HEK293 (cell line): ENCODE results near the gene FAM76A.
A peak's percentile ranks its signal among the peaks of the same experiment; 100 is the strongest.
"Not testable (repeated sequence)": the region's sequence is repeated elsewhere in the genome, so short reads cannot be mapped to it uniquely, and the experiment has no call there.

Experiments used
- CTCF ChIA-PET: fragments of 350-600 bp; formaldehyde crosslinking; extraction: SDS; loops from one replicate; lab custom pipeline; 2021; ENCODE audit warnings: antibody characterized with exemption; lab: Yijun Ruan, JAX
- POLR2A ChIA-PET: fragments of 300-600 bp; formaldehyde crosslinking; extraction: SDS; loops from one replicate; lab custom pipeline; 2020; ENCODE audit warnings: antibody characterized with exemption, inconsistent platforms; lab: Yijun Ruan, JAX
- H3K27ac ChIP-seq: fragments of 200-500 bp; sonication (Bioruptor generic); 2 replicates; pipeline ENCODE4 v1.5.1; 2014; ENCODE audit warnings: low read depth, low read length, control low read depth, inconsistent platforms; ENCODE audit errors: extremely low read depth
- H3K36me3 ChIP-seq, 2 experiments: fragments of 200-500 bp in 1 of 2; sonication (Bioruptor generic) in 1 of 2; 1 replicate in 1 of 2; 2 replicates in 1 of 2; pipeline ENCODE4 v1.5.1; 2014 to 2017; ENCODE audit warnings: inconsistent platforms in 2 of 2, low read length in 2 of 2; ENCODE audit not compliant: control insufficient read depth in 2 of 2, insufficient read depth in 1 of 2
- H3K4me1 ChIP-seq: fragments of 200-500 bp; sonication (Bioruptor generic); 2 replicates; pipeline ENCODE4 v1.5.1; 2014; ENCODE audit warnings: mild to moderate bottlenecking, low read length, inconsistent platforms; ENCODE audit not compliant: control insufficient read depth, insufficient read depth
- H3K4me3 ChIP-seq: 2 replicates; pipeline ENCODE4 v1.5.1; 2011; ENCODE audit warnings: low read depth, mild to moderate bottlenecking, control low read depth, low read length, moderate library complexity
- H3K9me3 ChIP-seq: fragments of 200-500 bp; sonication (Bioruptor generic); 2 replicates; pipeline ENCODE4 v1.5.1; 2014; ENCODE audit warnings: low read depth, low read length, inconsistent platforms; ENCODE audit not compliant: control insufficient read depth, insufficient read depth
- FEZF1 ChIP-seq: fragments of 450-650 bp; formaldehyde crosslinking; IDR thresholded peaks from 2 replicates; pipeline ENCODE4 v1.5.1; 2016; ENCODE audit warnings: missing biosample characterization, missing genetic modification characterization
- GFI1B ChIP-seq: fragments of 450-650 bp; formaldehyde crosslinking; IDR thresholded peaks from 2 replicates; pipeline ENCODE4 v1.5.1; 2016; ENCODE audit warnings: missing biosample characterization, missing genetic modification characterization
- IKZF3 ChIP-seq: fragments of 450-650 bp; IDR thresholded peaks from 2 replicates; pipeline ENCODE4 v1.5.0; 2018; ENCODE audit warnings: missing biosample characterization, mild to moderate bottlenecking, missing genetic modification characterization, moderate library complexity
- SCRT2 ChIP-seq: fragments of 450-650 bp; formaldehyde crosslinking; IDR thresholded peaks from 2 replicates; pipeline ENCODE4 v1.5.1; 2016; ENCODE audit warnings: missing biosample characterization, missing genetic modification characterization
- SETDB1 ChIP-seq: IDR thresholded peaks from one replicate; pipeline ENCODE4 v1.6.1; 2017; ENCODE audit warnings: mild to moderate bottlenecking, low read length, moderate library complexity, mixed read lengths; ENCODE audit not compliant: insufficient read length
- ZFP37 ChIP-seq: fragments of 450-650 bp; formaldehyde crosslinking; IDR thresholded peaks from 2 replicates; pipeline ENCODE4 v1.5.1; 2016; ENCODE audit warnings: missing biosample characterization, missing genetic modification characterization
- ZFP41 ChIP-seq: fragments of 450-650 bp; formaldehyde crosslinking; IDR thresholded peaks from 2 replicates; pipeline ENCODE4 v1.5.1; 2016; ENCODE audit warnings: missing biosample characterization, missing genetic modification characterization, borderline replicate concordance
- ZNF350 ChIP-seq: fragments of 450-650 bp; formaldehyde crosslinking; IDR thresholded peaks from 2 replicates; pipeline ENCODE4 v1.5.0; 2017; ENCODE audit warnings: missing biosample characterization, mild to moderate bottlenecking, missing genetic modification characterization
- ZNF529 ChIP-seq: fragments of 450-650 bp; formaldehyde crosslinking; IDR thresholded peaks from 2 replicates; pipeline ENCODE4 v1.5.1; 2017; ENCODE audit warnings: missing genetic modification characterization, missing biosample characterization; ENCODE audit not compliant: insufficient replicate concordance
- ZNF585B ChIP-seq: fragments of 450-650 bp; formaldehyde crosslinking; IDR thresholded peaks from 2 replicates; pipeline ENCODE4 v1.5.1; 2016; ENCODE audit warnings: missing biosample characterization, missing genetic modification characterization
- ZNF610 ChIP-seq: fragments of 450-650 bp; formaldehyde crosslinking; IDR thresholded peaks from 2 replicates; pipeline ENCODE4 v1.5.1; 2016; ENCODE audit warnings: missing biosample characterization, missing genetic modification characterization, borderline replicate concordance
- ZNF707 ChIP-seq: fragments of 450-650 bp; formaldehyde crosslinking; IDR thresholded peaks from 2 replicates; pipeline ENCODE4 v1.5.1; 2016; ENCODE audit warnings: missing biosample characterization, missing genetic modification characterization
- ZNF837 ChIP-seq: fragments of 450-650 bp; formaldehyde crosslinking; IDR thresholded peaks from 2 replicates; pipeline ENCODE4 v1.5.1; 2016; ENCODE audit warnings: missing biosample characterization, missing genetic modification characterization
- ZNF843 ChIP-seq: fragments of 450-650 bp; formaldehyde crosslinking; IDR thresholded peaks from 2 replicates; pipeline ENCODE4 v1.5.1; 2016; ENCODE audit warnings: missing biosample characterization, missing genetic modification characterization
- TF ChIP-seq, protein P1 (sequence below): fragments of 450-650 bp; formaldehyde crosslinking; IDR thresholded peaks from 2 replicates; pipeline ENCODE4 v1.5.1; 2016; ENCODE audit warnings: missing biosample characterization, missing genetic modification characterization
- TF ChIP-seq, protein P2 (sequence below): fragments of 450-650 bp; formaldehyde crosslinking; IDR thresholded peaks from 2 replicates; pipeline ENCODE4 v1.5.1; 2016; ENCODE audit warnings: missing biosample characterization, missing genetic modification characterization, borderline replicate concordance

FAM76A gene

DNA sequence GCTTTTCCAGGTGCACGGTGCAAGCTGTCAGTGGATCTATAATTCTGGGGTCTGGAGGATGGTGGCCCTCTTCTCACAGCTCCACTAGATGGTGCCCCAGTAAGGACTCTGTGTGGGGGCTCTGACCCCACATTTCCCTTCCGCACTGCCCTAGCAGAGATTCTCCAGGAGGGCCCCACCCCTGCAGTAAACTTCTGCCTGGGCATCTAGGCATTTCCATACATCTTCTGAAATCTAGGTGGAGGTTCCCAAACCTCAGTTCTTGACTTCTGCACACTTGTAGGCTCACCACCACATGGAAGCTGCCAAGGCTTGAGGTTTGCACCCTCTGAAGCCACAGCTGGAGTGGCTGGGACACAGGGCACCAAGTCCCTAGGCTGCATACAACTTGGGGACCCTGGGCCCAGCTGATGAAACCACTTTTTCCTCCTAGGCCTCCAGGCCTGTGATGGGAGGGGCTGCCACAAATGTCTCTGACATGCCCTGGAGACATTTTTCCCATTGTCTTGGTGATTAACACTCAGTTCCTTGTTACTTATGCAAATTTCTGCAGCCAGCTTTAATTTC is 45.5 kb upstream of the FAM76A start:
- POLR2A ChIA-PET, H3K4me3 ChIP-seq, H3K36me3 ChIP-seq: not testable (repeated sequence)
- CTCF ChIA-PET: interaction anchor here (1.9 kb wide), 1 partner anchor 11 kb away, joined by 9 read pairs; no protein-coding TSS in a partner anchor
- peak; percentile 78 for TF ChIP-seq SETDB1
- peak; percentile 18 for TF ChIP-seq ZNF529 (tag by site-specific recombination)
- TF ChIP-seq, protein P1, sequence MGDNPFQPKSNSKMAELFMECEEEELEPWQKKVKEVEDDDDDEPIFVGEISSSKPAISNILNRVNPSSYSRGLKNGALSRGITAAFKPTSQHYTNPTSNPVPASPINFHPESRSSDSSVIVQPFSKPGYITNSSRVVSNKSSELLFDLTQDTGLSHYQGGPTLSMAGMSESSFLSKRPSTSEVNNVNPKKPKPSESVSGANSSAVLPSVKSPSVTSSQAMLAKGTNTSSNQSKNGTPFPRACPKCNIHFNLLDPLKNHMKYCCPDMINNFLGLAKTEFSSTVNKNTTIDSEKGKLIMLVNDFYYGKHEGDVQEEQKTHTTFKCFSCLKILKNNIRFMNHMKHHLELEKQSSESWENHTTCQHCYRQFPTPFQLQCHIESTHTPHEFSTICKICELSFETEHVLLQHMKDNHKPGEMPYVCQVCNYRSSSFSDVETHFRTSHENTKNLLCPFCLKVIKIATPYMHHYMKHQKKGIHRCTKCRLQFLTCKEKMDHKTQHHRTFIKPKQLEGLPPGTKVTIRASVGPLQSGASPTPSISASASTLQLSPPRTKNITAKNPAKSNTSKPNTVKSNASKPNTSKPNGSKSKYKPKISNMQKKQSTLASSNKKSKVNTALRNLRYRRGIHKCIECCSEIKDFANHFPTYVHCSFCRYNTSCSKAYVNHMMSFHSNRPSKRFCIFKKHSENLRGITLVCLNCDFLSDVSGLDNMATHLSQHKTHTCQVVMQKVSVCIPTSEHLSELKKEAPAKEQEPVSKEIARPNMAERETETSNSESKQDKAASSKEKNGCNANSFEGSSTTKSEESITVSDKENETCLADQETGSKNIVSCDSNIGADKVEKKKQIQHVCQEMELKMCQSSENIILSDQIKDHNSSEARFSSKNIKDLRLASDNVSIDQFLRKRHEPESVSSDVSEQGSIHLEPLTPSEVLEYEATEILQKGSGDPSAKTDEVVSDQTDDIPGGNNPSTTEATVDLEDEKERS (tag by site-specific recombination): peak; percentile 68; the same call in 1 of the 2 replicates
- TF ChIP-seq ZNF585B (tag by site-specific recombination): peak; percentile 99
- TF ChIP-seq, all 188 proteins: peak for 4; not testable (repeated sequence) for 184
- not testable (repeated sequence) for H3K9me3 ChIP-seq, H3K4me1 ChIP-seq, H3K27ac ChIP-seq

DNA sequence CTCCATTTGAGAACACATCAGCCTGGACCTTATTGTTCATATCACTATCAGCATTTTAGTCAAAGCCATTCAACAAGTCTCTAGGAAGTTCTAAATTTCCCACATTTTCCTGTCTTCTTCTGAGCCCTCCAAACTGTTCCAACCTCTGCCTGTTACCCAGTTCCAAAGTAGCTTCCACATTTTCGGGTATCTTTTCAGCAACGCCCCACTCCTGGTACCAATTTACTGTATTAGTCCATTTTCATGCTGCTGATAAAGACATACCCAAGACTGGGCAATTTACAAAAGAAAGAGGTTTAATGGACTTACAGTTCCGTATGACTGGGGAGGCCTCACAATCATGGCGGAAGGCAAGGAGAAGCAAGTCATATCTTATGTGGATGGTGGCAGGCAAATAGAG is 44.2 kb upstream of the FAM76A start:
- CTCF ChIA-PET, H3K9me3 ChIP-seq, POLR2A ChIA-PET, H3K4me1 ChIP-seq, H3K36me3 ChIP-seq, H3K27ac ChIP-seq, H3K4me3 ChIP-seq: not testable (repeated sequence)
- TF ChIP-seq SCRT2 (tag by site-specific recombination) (peak; percentile 50; the same call in 1 of the 2 replicates), ZNF707 (tag by site-specific recombination) (peak; percentile 99)

DNA sequence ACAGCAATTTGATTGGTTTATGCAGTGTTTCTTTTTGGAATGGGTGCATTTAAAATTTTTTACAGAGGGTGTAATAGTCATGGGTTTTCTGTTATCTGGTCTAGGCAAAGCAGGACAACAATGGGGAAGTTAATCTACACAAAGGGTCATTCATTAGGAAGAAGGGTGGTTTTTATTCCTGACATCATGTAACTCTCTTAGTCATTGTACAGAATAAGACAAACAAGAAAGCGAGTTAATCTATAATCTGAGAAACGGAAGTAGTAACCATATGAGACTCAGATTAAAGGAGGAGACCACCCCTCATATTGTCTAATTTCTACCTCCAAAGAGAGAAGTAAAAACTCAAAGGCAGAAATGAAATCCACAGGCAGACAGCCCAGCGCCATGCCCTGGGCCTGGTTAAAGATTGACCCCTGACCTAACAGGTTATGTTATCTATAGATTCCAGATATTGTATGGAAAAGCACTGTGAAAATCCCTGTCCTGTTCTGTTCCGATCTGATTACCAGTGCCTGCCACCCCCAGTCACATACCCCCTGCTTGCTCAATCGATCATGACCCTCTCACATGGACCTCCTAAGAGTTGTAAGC is 43.3 kb upstream of the FAM76A start:
- ChIA-PET POLR2A (no interaction called here), CTCF (interaction anchor here (1.0 kb wide), 1 partner anchor 13 kb away, joined by 8 read pairs; no protein-coding TSS in a partner anchor)
- Histone ChIP-seq H3K36me3 (no peaks in the 10 kb centered on the region), H3K27ac (no peak overlapping the region), H3K4me1 (no peaks in the 10 kb centered on the region), H3K9me3 (no peaks in the 10 kb centered on the region), H3K4me3 (no peak overlapping the region)
- TF ChIP-seq ZNF837 (tag by site-specific recombination) (no peak), ZFP37 (tag by site-specific recombination) (no peak), FEZF1 (tag by site-specific recombination) (no peak), ZNF843 (tag by site-specific recombination) (no peak), ZNF350 (no peak), ZFP41 (tag by site-specific recombination) (no peak)

DNA sequence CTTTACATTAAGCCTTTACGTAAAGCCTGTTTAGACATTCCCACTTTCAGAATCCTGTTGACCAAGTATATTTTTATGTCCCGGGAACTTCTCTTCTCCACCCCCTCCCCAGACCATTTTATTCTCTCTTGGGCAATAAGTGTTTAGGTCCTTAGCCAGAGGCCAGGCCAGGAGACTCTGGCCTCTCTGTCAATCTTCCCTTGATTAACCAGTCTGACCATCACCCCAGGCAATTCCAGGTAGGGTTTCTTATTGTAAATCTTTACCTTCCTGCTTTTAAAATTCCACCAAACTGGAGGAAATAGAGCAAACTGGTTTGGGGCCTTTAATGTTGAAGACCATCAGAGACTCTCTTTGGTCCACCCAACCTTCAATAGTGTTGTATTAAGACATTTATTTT is 41.6 kb upstream of the FAM76A start:
- POLR2A ChIA-PET: no interaction called here
- CTCF ChIA-PET: interaction anchor here (0.6 kb wide), 1 partner anchor 406 kb away, joined by 4 read pairs; no protein-coding TSS in a partner anchor
- H3K36me3 ChIP-seq: no peaks in the 10 kb centered on the region
- H3K4me3 ChIP-seq: no peak overlapping the region
- H3K9me3 ChIP-seq: no peaks in the 10 kb centered on the region
- no peak overlapping the region for H3K27ac ChIP-seq
- H3K4me1 ChIP-seq: no peaks in the 10 kb centered on the region
- TF ChIP-seq ZNF610 (tag by site-specific recombination) (no peak), GFI1B (tag by site-specific recombination) (no peak), IKZF3 (no peak), ZNF837 (tag by site-specific recombination) (no peak)
- TF ChIP-seq, protein P2, sequence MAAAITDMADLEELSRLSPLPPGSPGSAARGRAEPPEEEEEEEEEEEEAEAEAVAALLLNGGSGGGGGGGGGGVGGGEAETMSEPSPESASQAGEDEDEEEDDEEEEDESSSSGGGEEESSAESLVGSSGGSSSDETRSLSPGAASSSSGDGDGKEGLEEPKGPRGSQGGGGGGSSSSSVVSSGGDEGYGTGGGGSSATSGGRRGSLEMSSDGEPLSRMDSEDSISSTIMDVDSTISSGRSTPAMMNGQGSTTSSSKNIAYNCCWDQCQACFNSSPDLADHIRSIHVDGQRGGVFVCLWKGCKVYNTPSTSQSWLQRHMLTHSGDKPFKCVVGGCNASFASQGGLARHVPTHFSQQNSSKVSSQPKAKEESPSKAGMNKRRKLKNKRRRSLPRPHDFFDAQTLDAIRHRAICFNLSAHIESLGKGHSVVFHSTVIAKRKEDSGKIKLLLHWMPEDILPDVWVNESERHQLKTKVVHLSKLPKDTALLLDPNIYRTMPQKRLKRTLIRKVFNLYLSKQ (tag by site-specific recombination): no peak
